PC-3 (cell line): ENCODE results near the gene PDHA1.

Source experiments
- CTCF ChIP-seq: fragments of 300-600 bp; sonication (generic); conservative IDR thresholded peaks from 2 replicates; pipeline ENCODE4 v1.5.1; 2017; ENCODE audit warnings: antibody characterized with exemption, low read depth, mild to moderate bottlenecking, low read length
- EZH2phosphoT487 ChIP-seq: fragments of 300-600 bp; sonication (generic); IDR thresholded peaks from 2 replicates; pipeline ENCODE4 v1.6.1; 2018; ENCODE audit warnings: mild to moderate bottlenecking, antibody characterized with exemption, low read length, borderline replicate concordance

DNA sequence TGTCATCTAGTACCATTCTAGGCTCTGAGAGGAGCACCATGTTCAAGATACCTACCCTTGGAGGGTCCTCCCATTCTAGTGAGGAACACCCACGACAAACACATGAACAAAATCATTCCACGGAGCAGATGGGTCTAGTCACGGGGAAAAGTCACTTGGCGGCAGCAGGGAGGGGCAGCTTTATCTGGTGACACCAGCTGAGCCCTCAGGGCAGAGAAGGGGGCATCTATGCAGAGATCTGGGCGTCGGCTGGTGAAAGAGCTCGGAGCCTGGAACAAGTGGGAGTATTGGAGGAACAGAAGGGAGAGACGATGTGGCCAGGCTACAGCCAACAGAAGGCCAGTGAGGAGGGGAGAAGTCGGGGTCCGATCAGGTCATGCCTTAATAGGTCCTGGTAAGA lies 11.9 kb upstream of the PDHA1 start:
- TF ChIP-seq EZH2phosphoT487 (no peak), CTCF (no peak)
